Immature natural killer cell (primary cell): ENCODE data around the gene ELOF1. TPM values are rescaled to one million over a fixed set of nuclear protein-coding genes. Genes with fewer than 3 reads are reported as not detected.

Source experiments
- DNase-seq, 3 donors: peaks; one replicate each; pipeline ENCODE4 v3.0.0; 2022; ENCODE audit warnings: mixed read lengths in 1 of 3
- H3K27ac Mint-ChIP-seq, 6 donors: one replicate each; pipeline ENCODE4 v1.8.0; 2020; ENCODE audit warnings: mixed read lengths in 6 of 6, mild to moderate bottlenecking in 5 of 6, inconsistent platforms in 4 of 6, moderate library complexity in 3 of 6
- H3K27me3 Mint-ChIP-seq, 3 donors: one replicate each; pipeline ENCODE4 v1.8.0; 2020 to 2021; ENCODE audit warnings: low read depth in 3 of 3, mild to moderate bottlenecking in 3 of 3, mixed read lengths in 3 of 3, moderate library complexity in 3 of 3, inconsistent platforms in 1 of 3
- H3K36me3 Mint-ChIP-seq, 3 donors: one replicate each; pipeline ENCODE4 v1.8.0; 2020; ENCODE audit warnings: mixed read lengths in 3 of 3, inconsistent platforms in 2 of 3, mild to moderate bottlenecking in 2 of 3
- H3K4me1 Mint-ChIP-seq, 2 donors: one replicate each; pipeline ENCODE4 v1.8.0; 2020; ENCODE audit warnings: inconsistent platforms in 2 of 2, mild to moderate bottlenecking in 2 of 2, mixed read lengths in 2 of 2, moderate library complexity in 1 of 2
- H3K4me3 Mint-ChIP-seq, 5 donors: one replicate each; pipeline ENCODE4 v1.8.0; 2020; ENCODE audit warnings: mild to moderate bottlenecking in 5 of 5, mixed read lengths in 5 of 5, inconsistent platforms in 3 of 5, moderate library complexity in 3 of 5
- H3K9me3 Mint-ChIP-seq, 6 donors: one replicate each; pipeline ENCODE4 v1.8.0; 2020; ENCODE audit warnings: mild to moderate bottlenecking in 6 of 6, mixed read lengths in 6 of 6, inconsistent platforms in 4 of 6, moderate library complexity in 3 of 6
- polyA plus RNA-seq, 3 donors: library from polyadenylated mRNA; unstranded; fragments of 300-500 nt; fragmentation: Illumina TruSeq; gene quantifications; one replicate each; pipeline ENCODE4 v1.2.3, GENCODE V29; 2021

ELOF1 gene
- polyA plus RNA-seq, 3 donors from 2014 or later: 88.4 to 102 (median 98.3) TPM

DNA sequence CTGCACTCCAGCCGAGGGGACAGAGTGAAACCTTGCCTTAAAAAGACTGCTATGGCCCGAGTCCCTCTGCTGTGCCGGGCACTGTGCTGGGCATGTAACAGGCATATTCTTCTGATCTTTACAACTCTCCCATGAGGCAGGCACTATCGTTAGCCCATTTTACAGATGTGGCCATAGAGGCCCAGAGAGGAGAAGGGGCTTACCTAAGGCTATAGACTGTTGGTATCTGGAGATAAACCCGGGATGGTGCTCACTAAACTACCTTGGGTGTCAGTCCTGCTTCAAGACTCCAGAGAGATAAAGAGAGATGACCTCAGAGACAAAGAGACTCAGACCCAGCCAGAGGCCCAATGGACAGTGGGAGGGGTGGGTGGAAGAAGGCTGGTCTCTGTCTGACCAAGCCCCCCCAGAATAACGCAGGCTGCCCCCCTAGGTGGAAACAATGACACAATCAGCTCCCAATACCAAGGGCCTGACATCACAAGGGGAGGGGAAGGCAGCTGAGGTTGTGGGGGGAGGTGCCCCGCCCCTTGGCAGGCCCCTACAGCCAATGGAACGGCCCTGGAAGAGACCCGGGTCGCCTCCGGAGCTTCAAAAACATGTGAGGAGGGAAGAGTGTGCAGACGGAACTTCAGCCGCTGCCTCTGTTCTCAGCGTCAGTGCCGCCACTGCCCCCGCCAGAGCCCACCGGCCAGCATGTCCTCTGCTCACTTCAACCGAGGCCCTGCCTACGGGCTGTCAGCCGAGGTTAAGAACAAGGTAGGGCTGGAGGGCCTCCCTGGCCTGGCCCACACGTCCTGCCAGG, 20.6 kb downstream of the ELOF1 start, which contains the start of gene CNN1:
TSS of gene CNN1 (plus strand) at position 620 of the 805 bp plus-strand sequence. CDS start at position 697, 77 bp downstream.
- Mint-ChIP-seq H3K27me3 (peaks cover 4 to 17% (median 10%) of the 10 kb centered on the region in 3 donors), H3K4me1 (peaks cover 8 to 15% of the 10 kb centered on the region in 2 donors), H3K27ac (no peak within 1 kb of the TSS), H3K36me3 (no peaks in the 10 kb centered on the region), H3K9me3 (no peaks in the 10 kb centered on the region), H3K4me3 (no peak within 1 kb of the TSS)
- no peak for DNase-seq

DNA sequence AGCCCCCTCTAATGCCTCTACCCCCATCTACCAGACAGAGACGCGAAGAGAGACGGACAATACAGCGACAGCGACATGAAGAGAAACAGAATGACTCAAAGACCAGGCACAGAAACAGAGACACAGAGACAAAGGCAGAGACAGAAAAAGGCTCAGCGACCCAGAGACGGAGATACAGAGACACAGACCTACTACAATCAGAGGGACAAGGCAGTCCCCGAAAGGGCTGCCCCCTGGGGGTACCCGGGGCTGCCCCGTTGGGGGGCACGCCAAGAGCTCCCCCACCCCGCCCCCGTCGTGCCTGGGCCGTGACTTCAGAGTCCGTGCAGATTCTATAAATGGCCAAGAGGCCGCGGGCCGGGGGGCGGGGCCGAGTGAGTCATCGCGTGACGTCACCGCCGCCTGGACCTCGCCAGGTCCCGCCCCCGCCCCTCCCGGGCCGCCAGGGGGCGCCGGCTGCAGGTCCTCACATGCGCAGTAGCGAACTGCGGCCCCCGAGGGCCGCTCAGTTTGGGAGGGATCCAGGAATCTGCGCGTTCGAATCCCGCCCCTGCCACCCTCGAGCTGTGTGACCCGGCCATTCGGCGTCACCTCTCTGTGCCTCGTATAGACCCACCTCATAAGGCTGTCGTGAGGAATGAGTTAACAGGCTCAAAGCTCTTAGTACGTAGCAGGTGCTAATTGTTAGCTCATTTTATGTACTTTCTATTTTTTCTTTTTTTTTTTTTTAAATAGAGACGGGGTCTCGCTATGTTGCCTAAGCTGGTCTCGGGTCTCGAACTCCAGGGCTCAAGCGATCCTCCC, 23.0 kb downstream of the ELOF1 start:
- no peaks in the 10 kb centered on the region for H3K9me3 Mint-ChIP-seq
- peak overlapping the region; percentile 66 to 82 (median 71) for H3K4me3 Mint-ChIP-seq
- peak; percentile 83 to 86 (median 86) for DNase-seq
- H3K27me3 Mint-ChIP-seq: peaks cover 4 to 14% (median 9%) of the 10 kb centered on the region in 3 donors
- H3K36me3 Mint-ChIP-seq: no peaks in the 10 kb centered on the region
- H3K4me1 Mint-ChIP-seq: peaks cover 8 to 15% of the 10 kb centered on the region in 2 donors
- peak overlapping the region; percentile 38 to 90 (median 76) for H3K27ac Mint-ChIP-seq

DNA sequence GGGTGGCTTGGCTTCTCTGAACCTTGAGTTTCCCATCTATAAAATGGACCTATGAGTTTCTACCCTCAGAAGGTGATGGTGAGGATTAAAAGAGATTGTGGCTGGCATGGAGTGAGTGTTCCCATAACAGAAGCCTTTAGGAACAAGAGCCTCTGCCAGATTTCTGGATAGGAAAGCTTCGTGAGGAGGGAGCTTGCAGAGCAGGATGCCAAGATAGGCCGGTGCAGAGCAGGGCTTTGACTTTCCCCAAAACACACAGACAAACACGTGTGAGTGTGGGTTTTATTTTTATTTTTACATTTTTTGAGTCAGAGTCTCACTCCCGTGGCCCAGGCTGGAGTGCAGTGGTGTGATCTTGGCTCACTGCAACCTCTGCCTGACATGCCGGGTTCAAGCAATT, 24.1 kb downstream of the ELOF1 start:
- peak overlapping the region in 5 of 6 donors; percentile 17 to 83 (median 78) for H3K27ac Mint-ChIP-seq
- no peak for DNase-seq
- peak overlapping the region in 2 of 5 donors; percentile 42 to 66 for H3K4me3 Mint-ChIP-seq
- H3K27me3 Mint-ChIP-seq: peaks cover 8 to 10% (median 9%) of the 10 kb centered on the region in 3 donors
- no peaks in the 10 kb centered on the region for H3K9me3 Mint-ChIP-seq
- H3K36me3 Mint-ChIP-seq: no peaks in the 10 kb centered on the region
- peaks cover 8 to 18% of the 10 kb centered on the region in 2 donors for H3K4me1 Mint-ChIP-seq

DNA sequence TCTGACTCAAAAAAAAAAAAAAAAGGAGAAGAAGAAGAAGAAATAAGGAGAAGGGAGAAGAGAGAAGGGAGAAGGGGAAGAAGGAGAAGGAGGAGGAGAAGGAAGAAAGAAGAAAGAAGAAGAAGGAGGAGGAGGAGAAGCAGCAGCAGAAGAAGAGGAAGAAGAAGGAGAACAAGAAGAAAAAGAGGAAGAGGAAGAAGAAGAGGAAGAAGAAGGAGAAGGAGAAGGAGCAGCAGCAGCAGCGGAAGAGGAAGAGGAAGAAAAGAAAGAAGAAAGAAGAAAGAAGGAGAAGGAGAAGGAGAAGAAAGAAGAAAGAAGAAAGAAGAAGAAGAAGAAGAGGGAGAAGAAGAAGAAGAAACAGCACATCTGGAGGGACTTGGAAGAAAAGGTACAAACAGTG, 24.5 kb downstream of the ELOF1 start:
- H3K27me3 Mint-ChIP-seq: peaks cover 8 to 10% (median 9%) of the 10 kb centered on the region in 3 donors
- no peak for DNase-seq
- H3K27ac Mint-ChIP-seq: peak overlapping the region in 5 of 6 donors; percentile 17 to 83 (median 70)
- H3K4me1 Mint-ChIP-seq: peaks cover 8 to 18% of the 10 kb centered on the region in 2 donors
- H3K36me3 Mint-ChIP-seq: no peaks in the 10 kb centered on the region
- H3K9me3 Mint-ChIP-seq: no peaks in the 10 kb centered on the region
- peak overlapping the region in 2 of 5 donors; percentile 31 to 66 for H3K4me3 Mint-ChIP-seq

DNA sequence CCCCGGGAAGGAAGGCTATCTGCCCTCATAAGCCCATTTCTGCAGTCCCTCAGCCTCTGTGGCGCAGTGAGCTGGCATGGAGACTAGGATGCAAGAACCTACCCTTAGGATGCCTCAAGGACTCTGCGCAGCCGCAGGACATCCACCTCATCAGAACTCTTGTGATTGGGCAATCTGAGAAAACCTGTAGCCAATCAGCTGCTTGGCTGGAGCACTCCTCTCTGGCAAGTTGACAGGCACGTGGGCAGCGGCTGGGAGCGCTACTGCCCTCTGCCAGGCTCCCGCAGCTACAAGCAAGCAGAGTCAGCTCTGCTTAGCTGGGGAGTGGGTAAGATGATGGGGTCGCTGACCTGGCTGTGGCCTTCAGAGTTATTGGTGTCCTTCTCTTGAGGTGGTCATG, 28.6 kb downstream of the ELOF1 start:
- Mint-ChIP-seq H3K4me3 (peak overlapping the region in 1 of 5 donors; percentile 42), H3K9me3 (no peaks in the 10 kb centered on the region), H3K4me1 (peaks cover 25 to 26% of the 10 kb centered on the region in 2 donors), H3K27ac (no peak overlapping the region), H3K36me3 (peaks cover 0 to 4% (median 3%) of the 10 kb centered on the region in 3 donors), H3K27me3 (peaks cover 3 to 7% (median 6%) of the 10 kb centered on the region in 3 donors)
- DNase-seq: peak; percentile 22 to 28 (median 25)

DNA sequence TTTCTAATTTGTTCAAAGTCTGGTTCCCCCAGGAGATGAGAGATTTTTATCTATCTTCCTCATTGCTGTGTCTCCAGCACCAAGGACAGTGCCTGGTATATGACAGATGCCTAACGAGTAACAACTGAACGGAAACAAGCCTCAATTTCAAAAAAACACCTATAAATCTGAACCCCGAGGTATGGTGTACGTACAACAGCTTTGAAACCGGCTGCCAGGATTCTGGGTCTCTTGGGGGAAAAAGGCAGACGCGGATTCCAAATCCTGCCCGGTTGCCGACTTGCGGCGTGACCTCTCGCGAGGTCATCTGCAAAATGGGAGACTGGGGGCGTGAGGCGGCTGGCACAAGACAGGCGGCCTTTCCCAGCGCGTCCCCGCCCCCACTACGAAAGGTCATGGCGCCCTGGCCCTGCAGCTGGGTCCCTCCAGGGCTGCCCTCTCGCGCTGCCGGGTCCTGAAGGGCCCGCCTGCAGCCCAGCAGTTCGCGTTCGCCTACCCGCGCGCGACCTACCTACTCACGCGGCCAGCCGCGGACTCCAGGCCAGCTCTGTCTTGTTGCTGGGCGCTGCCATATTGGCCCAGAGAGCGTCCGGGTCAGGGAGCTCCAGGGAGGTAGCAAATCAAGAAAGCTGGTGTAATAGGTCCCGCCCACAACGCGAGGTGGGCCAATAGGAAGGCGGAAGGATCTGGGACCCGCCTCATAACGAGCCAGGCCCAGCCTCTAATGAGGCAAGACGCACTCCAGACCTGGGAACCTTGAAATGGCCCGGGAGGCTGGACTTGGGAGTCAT, 30.3 kb downstream of the ELOF1 start, which contains the start of gene ECSIT:
TSS of gene ECSIT (minus strand) at position 584 of the 791 bp plus-strand sequence. CDS start 9,964 bp downstream, outside the sequence.
- H3K27ac Mint-ChIP-seq: peak within 1 kb of the TSS; percentile 83 to 97 (median 95)
- peaks cover 0 to 4% (median 3%) of the 10 kb centered on the region in 3 donors for H3K36me3 Mint-ChIP-seq
- peak within 1 kb of the TSS; percentile 92 to 98 (median 96) for H3K4me3 Mint-ChIP-seq
- peaks cover 20 to 22% of the 10 kb centered on the region in 2 donors for H3K4me1 Mint-ChIP-seq
- no peaks in the 10 kb centered on the region for H3K9me3 Mint-ChIP-seq
- peak; percentile 92 to 93 (median 92) for DNase-seq
- peaks cover 3 to 5% (median 4%) of the 10 kb centered on the region in 3 donors for H3K27me3 Mint-ChIP-seq

DNA sequence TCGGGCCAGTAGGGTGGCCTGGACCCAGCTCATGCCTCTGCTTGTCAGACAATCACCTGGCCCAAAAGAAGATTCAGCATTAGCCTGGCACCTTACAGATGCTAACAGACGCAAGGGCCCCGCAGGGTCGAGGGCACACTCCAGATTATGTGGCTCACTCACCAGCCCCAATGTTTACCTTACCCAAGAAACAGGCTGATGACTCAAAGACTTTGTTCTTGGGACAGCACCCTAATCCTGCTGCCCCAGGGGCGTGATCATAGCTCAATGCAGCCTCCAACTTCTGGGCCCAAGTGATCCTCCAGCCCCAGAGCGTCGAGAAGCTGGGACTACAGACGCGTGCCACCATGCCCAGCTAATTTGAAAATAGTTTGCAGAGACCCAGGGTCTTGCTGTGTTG, 39.9 kb downstream of the ELOF1 start:
- no peak for DNase-seq
- H3K4me3 Mint-ChIP-seq: no peak overlapping the region
- H3K27ac Mint-ChIP-seq: no peak overlapping the region
- no peaks in the 10 kb centered on the region for H3K9me3 Mint-ChIP-seq
- H3K36me3 Mint-ChIP-seq: peaks cover 7 to 18% (median 8%) of the 10 kb centered on the region in 3 donors
- peaks cover 0 to 7% of the 10 kb centered on the region in 2 donors for H3K4me1 Mint-ChIP-seq
- no peaks in the 10 kb centered on the region for H3K27me3 Mint-ChIP-seq

DNA sequence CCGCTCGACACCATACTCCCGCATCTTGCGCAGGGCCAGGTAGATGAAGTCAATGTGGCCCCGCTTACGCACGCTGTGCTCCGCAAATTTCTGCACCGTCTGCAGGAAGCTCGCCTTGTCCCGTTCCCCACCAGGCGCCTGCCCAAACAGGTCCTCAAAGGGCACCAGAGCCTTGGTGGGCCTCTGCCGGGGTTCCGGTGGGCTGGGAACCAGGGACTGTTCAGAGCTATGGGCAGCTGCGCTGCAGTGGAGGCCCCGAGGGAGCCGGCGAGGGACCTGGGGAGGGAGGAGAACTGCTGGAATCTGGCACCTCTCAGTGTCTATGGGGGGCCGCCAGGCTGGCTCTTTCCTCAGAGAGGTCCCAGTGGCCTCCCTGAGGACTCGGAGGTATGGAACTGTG, 45.1 kb downstream of the ELOF1 start:
- peaks cover 0 to 21% (median 4%) of the 10 kb centered on the region in 3 donors for H3K36me3 Mint-ChIP-seq
- no peaks in the 10 kb centered on the region for H3K9me3 Mint-ChIP-seq
- peaks cover 0 to 2% (median 0%) of the 10 kb centered on the region in 3 donors for H3K27me3 Mint-ChIP-seq
- H3K4me1 Mint-ChIP-seq: no peaks in the 10 kb centered on the region
- no peak for DNase-seq
- H3K4me3 Mint-ChIP-seq: no peak overlapping the region
- no peak overlapping the region for H3K27ac Mint-ChIP-seq

DNA sequence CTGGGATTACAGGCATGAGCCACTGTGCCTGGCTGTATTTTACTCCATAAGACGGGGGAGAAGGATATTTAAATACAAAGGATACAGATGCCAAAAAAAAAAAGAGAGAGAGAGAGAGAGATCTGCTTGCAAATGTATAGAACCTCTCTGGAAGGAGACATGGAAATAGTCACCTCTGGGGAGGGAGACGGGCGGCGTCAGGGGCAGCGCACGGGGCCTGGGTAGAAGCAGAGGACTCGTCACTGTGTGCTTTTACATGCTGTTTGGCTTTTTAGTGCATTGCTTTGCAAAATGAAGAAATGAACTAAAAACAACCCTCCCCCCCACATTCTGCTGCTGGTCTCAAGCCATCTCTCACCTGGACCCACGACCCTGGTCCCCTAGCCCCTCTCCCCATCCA, 48.6 kb downstream of the ELOF1 start:
- H3K4me1 Mint-ChIP-seq: peaks cover 5 to 6% of the 10 kb centered on the region in 2 donors
- H3K9me3 Mint-ChIP-seq: no peaks in the 10 kb centered on the region
- no peak overlapping the region for H3K27ac Mint-ChIP-seq
- H3K4me3 Mint-ChIP-seq: no peak overlapping the region
- peaks cover 0 to 16% (median 4%) of the 10 kb centered on the region in 3 donors for H3K36me3 Mint-ChIP-seq
- peaks cover 5 to 6% (median 5%) of the 10 kb centered on the region in 3 donors for H3K27me3 Mint-ChIP-seq
- DNase-seq: no peak

DNA sequence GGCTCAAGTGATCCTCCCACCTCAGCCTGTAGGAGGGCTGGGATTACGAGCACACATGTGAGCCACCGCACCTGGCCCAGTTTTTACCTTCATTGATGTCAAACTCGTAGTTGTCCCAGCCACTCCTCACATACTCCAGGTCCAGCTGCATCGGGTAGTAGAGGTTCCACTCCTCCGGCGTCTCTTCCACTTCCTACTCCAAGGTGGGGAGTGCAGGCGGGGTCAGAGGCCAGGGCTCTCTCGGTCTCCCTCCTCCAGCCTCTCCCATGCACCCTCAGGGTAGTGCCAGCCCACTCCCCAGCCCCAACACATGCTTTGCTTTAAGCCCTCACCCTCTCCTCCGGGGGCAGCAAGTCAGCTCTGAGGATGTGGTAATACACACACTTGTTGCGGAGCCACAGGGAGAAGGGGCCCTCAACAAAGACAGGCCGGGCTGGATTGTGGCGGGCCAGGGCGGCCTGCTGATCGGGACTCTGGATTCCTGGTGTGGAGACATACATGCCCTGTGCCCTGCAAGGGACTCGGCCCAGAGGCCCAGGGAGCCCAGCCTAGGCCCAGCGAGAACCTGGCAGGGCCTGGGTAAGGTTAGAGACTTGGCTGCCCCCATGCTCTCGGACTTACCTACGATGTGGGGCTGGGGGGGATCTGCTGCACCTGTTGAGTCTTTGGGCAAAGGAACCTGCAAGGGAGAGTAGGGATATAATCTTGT, 51.5 kb downstream of the ELOF1 start:
- H3K9me3 Mint-ChIP-seq: no peaks in the 10 kb centered on the region
- peaks cover 5 to 7% (median 5%) of the 10 kb centered on the region in 3 donors for H3K27me3 Mint-ChIP-seq
- H3K27ac Mint-ChIP-seq: no peak overlapping the region
- peaks cover 13 to 14% of the 10 kb centered on the region in 2 donors for H3K4me1 Mint-ChIP-seq
- no peak for DNase-seq
- peak overlapping the region in 4 of 5 donors; percentile 3 to 56 (median 42) for H3K4me3 Mint-ChIP-seq
- peaks cover 0 to 8% (median 4%) of the 10 kb centered on the region in 3 donors for H3K36me3 Mint-ChIP-seq

DNA sequence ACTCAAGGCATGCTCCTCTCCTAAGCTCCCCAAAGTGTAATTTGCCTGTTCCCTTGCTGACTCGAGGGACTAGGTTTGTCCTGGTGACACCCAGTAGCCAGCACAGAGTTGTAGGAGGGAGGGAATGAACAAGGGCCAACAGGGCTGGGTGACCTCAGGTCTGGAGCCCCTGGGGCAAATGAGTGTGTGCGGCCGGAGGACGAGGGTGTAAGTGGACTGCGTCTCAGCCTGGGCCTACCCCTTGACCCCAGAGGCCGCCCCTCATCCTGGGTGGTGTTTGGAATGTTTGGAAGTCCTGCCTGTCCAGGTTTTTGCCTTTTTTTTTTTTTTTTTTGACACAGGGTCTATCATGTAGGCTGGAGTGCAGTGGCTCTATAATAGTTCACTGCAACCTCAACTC, 52.1 kb downstream of the ELOF1 start:
- DNase-seq: no peak
- peak overlapping the region in 3 of 6 donors; percentile 3 to 53 (median 33) for H3K27ac Mint-ChIP-seq
- H3K4me1 Mint-ChIP-seq: peaks cover 13 to 14% of the 10 kb centered on the region in 2 donors
- peaks cover 5 to 7% (median 5%) of the 10 kb centered on the region in 3 donors for H3K27me3 Mint-ChIP-seq
- peaks cover 0 to 8% (median 4%) of the 10 kb centered on the region in 3 donors for H3K36me3 Mint-ChIP-seq
- peak overlapping the region; percentile 56 to 92 (median 87) for H3K4me3 Mint-ChIP-seq
- H3K9me3 Mint-ChIP-seq: no peaks in the 10 kb centered on the region

DNA sequence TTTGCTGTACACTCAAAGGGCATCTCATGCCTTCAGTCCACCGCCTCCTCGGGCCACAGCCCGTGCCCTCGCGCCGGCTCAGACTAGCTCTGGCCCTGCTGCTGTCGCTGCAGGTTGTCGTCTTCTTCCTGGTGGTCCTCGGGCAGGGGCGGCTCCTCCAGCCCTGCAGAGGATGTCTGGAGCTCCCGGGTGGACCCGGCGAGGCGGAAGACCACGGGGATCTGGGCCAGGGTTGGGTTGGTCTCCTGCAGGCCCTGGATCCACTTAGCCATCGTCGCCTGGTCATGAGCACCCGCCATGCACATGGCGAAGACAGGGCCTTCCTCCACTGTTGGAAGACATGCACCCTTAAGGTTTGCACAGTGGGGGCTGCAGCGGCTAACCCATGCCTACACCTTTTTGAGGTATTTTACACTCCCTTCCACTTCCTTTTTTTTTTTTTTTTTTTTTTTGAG, 52.9 kb downstream of the ELOF1 start:
- Mint-ChIP-seq H3K9me3 (no peaks in the 10 kb centered on the region), H3K27ac (peak overlapping the region; percentile 83 to 96 (median 92)), H3K4me1 (peaks cover 13 to 14% of the 10 kb centered on the region in 2 donors), H3K27me3 (peaks cover 3 to 9% (median 5%) of the 10 kb centered on the region in 3 donors), H3K4me3 (peak overlapping the region; percentile 87 to 93 (median 91)), H3K36me3 (peaks cover under 1 to 4% (median 4%) of the 10 kb centered on the region in 3 donors)
- no peak for DNase-seq
